Gastrocnemius medialis (tissue), 4 donors: ENCODE data around the gene PSMA4.

Experiments used
- CTCF ChIP-seq, 5 experiments: fragments of 450-650 bp in 3 of 5; fragments of 200-600 bp in 2 of 5; sonication (generic) in 2 of 5; IDR thresholded peaks in 4 of 5; conservative IDR thresholded peaks in 1 of 5; 1 replicate in 4 of 5; 2 replicates in 1 of 5; pipeline ENCODE4 v1.5.1; 2016 to 2019; ENCODE audit warnings: antibody characterized with exemption in 5 of 5, mild to moderate bottlenecking in 3 of 5, moderate library complexity in 3 of 5
- POLR2A ChIP-seq, 2 donors: fragments of 450-650 bp; IDR thresholded peaks; one replicate each; pipeline ENCODE4 v1.6.1; 2017; ENCODE audit warnings: antibody characterized with exemption in 2 of 2, mild to moderate bottlenecking in 2 of 2, moderate library complexity in 2 of 2

GRCh38 chr15:78527325-78527724 is 12.9 kb upstream of the PSMA4 start:
- TF ChIP-seq CTCF (IDR thresholded peaks at IDR 0.05 in 4 of 5, conservative IDR thresholded peaks at IDR 0.05 in 1 of 5) = no peak
- no peak for TF ChIP-seq POLR2A (IDR thresholded peaks at IDR 0.05)
